Measurements from ENCODE around the gene EXOSC5.
"Not testable (repeated sequence)": the region's sequence is repeated elsewhere in the genome, so short reads cannot be mapped to it uniquely, and the experiment has no call there.

The EXOSC5 gene

DNA sequence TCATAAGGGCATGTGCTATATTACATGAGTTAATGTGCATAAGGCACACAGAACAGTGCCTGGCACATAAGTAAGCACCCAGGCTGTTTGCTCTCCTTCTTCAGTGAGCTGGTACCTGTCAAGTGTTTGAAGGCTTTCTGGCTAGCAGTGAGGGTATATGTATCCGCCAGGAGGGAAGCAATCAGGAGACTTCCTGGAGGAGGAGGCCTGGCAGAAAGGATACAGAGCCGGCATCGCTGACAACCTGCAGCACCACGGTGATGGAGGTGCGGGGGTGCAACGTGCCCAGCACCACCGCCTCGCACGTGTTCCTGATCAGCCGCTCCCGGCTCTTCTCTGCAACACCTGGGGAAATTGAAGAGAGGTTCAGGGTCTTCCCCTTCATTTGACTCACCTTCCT is 5.5 kb downstream of the EXOSC5 start:
- H3K9me2 ChIP-seq (replicated peaks; ENCODE audit: low read depth, low read length) = no peaks in the 10 kb centered on the region
- H2AFZ ChIP-seq (ENCODE audit: low read length) = no peak overlapping the region
- H3K9ac ChIP-seq (ENCODE audit: low read depth, low read length, poor library complexity, severe bottlenecking) = no peak overlapping the region
- no peaks in the 10 kb centered on the region for H4K20me1 ChIP-seq (ENCODE audit: insufficient read depth, low read length, poor library complexity, severe bottlenecking)
- TF ChIP-seq, protein P1, sequence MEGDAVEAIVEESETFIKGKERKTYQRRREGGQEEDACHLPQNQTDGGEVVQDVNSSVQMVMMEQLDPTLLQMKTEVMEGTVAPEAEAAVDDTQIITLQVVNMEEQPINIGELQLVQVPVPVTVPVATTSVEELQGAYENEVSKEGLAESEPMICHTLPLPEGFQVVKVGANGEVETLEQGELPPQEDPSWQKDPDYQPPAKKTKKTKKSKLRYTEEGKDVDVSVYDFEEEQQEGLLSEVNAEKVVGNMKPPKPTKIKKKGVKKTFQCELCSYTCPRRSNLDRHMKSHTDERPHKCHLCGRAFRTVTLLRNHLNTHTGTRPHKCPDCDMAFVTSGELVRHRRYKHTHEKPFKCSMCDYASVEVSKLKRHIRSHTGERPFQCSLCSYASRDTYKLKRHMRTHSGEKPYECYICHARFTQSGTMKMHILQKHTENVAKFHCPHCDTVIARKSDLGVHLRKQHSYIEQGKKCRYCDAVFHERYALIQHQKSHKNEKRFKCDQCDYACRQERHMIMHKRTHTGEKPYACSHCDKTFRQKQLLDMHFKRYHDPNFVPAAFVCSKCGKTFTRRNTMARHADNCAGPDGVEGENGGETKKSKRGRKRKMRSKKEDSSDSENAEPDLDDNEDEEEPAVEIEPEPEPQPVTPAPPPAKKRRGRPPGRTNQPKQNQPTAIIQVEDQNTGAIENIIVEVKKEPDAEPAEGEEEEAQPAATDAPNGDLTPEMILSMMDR (conservative IDR thresholded peaks at IDR 0.05; ENCODE audit: low read length) = no peak
- TF ChIP-seq EZH2phosphoT487 (IDR thresholded peaks at IDR 0.05; ENCODE audit: borderline replicate concordance) = no peak
- no peaks in the 10 kb centered on the region for H3F3A ChIP-seq (ENCODE audit: low read depth)
- peaks cover 22% of the 10 kb centered on the region; the same call in 1 of the 2 replicates for H3K36me3 ChIP-seq (ENCODE audit: insufficient read depth, low read length)
- H3K9me3 ChIP-seq (ENCODE audit: insufficient read depth, low read depth, low read length) = no peaks in the 10 kb centered on the region
- H3K4me1 ChIP-seq (ENCODE audit: insufficient read depth, low read length, poor library complexity, severe bottlenecking) = peaks cover 8% of the 10 kb centered on the region
- H3K4me2 ChIP-seq (ENCODE audit: low read depth, low read length, poor library complexity, severe bottlenecking) = no peak overlapping the region
- no peaks in the 10 kb centered on the region for H3K27me3 ChIP-seq (ENCODE audit: insufficient read depth, low read length, poor library complexity, severe bottlenecking)
- H3K4me3 ChIP-seq (ENCODE audit: low read length, poor library complexity, severe bottlenecking) = no peak overlapping the region
- peaks cover 20% of the 10 kb centered on the region for H3K79me2 ChIP-seq (ENCODE audit: insufficient read depth, low read length)

- TF ChIP-seq EZH2phosphoT487 (IDR thresholded peaks at IDR 0.05; ENCODE audit: borderline replicate concordance) = no peak
- TF ChIP-seq, protein P1 (conservative IDR thresholded peaks at IDR 0.05; ENCODE audit: low read length) = no peak
- H3F3A ChIP-seq (ENCODE audit: low read depth) = no peaks in the 10 kb centered on the region
- H3K9me2 ChIP-seq (replicated peaks; ENCODE audit: low read depth, low read length) = no peaks in the 10 kb centered on the region
- H3K9me3 ChIP-seq (ENCODE audit: insufficient read depth, low read depth, low read length) = no peaks in the 10 kb centered on the region
- H3K9ac ChIP-seq (ENCODE audit: low read depth, low read length, poor library complexity, severe bottlenecking) = no peak overlapping the region
- no peaks in the 10 kb centered on the region for H4K20me1 ChIP-seq (ENCODE audit: insufficient read depth, low read length, poor library complexity, severe bottlenecking)
- no peak overlapping the region for H2AFZ ChIP-seq (ENCODE audit: low read length)
- H3K4me3 ChIP-seq (ENCODE audit: low read length, poor library complexity, severe bottlenecking) = no peak overlapping the region
- no peaks in the 10 kb centered on the region for H3K79me2 ChIP-seq (ENCODE audit: insufficient read depth, low read length)
- no peak overlapping the region for H3K4me2 ChIP-seq (ENCODE audit: low read depth, low read length, poor library complexity, severe bottlenecking)
- H3K36me3 ChIP-seq (ENCODE audit: insufficient read depth, low read length) = peaks cover 19% of the 10 kb centered on the region; the same call in 1 of the 2 replicates
- no peaks in the 10 kb centered on the region for H3K27me3 ChIP-seq (ENCODE audit: insufficient read depth, low read length, poor library complexity, severe bottlenecking)
- H3K4me1 ChIP-seq (ENCODE audit: insufficient read depth, low read length, poor library complexity, severe bottlenecking) = no peaks in the 10 kb centered on the region
These were observed 10.7 kb downstream of the EXOSC5 start for GRCh38 chr19:41386442-41386841.

DNA sequence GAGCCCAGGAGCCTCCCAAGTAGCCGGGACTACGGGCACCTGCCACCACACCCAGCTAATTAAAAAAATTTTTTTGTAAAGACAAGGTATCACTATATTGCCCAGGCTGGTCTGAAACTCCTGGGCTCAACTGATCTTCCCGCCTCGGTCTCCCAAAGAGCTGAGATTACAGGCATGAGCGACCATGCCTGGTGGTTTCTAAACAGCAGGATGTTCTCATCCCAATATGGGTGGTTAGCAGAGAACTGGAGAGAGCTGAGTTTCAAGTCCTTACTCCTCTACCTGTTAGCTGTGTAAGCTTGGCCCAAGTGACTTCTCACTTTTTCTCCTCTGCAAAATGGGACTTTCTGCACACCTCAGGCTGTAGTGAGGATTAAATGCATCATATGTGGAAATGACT is 12.8 kb downstream of the EXOSC5 start:
- Histone ChIP-seq H3K4me1 (ENCODE audit: insufficient read depth, low read length, poor library complexity, severe bottlenecking) (no peaks in the 10 kb centered on the region), H3K79me2 (ENCODE audit: insufficient read depth, low read length) (no peaks in the 10 kb centered on the region), H3K4me3 (ENCODE audit: low read length, poor library complexity, severe bottlenecking) (no peak overlapping the region), H4K20me1 (ENCODE audit: insufficient read depth, low read length, poor library complexity, severe bottlenecking) (no peaks in the 10 kb centered on the region), H3K9me2 (replicated peaks; ENCODE audit: low read depth, low read length) (no peaks in the 10 kb centered on the region), H3F3A (ENCODE audit: low read depth) (no peaks in the 10 kb centered on the region), H2AFZ (ENCODE audit: low read length) (no peak overlapping the region), H3K9me3 (ENCODE audit: insufficient read depth, low read depth, low read length) (no peaks in the 10 kb centered on the region), H3K36me3 (ENCODE audit: insufficient read depth, low read length) (no peaks in the 10 kb centered on the region), H3K27me3 (ENCODE audit: insufficient read depth, low read length, poor library complexity, severe bottlenecking) (no peaks in the 10 kb centered on the region), H3K4me2 (ENCODE audit: low read depth, low read length, poor library complexity, severe bottlenecking) (no peak overlapping the region), H3K9ac (ENCODE audit: low read depth, low read length, poor library complexity, severe bottlenecking) (no peak overlapping the region)
- TF ChIP-seq, protein P1 (conservative IDR thresholded peaks at IDR 0.05; ENCODE audit: low read length) = no peak
- TF ChIP-seq EZH2phosphoT487 (IDR thresholded peaks at IDR 0.05; ENCODE audit: borderline replicate concordance) = no peak

DNA sequence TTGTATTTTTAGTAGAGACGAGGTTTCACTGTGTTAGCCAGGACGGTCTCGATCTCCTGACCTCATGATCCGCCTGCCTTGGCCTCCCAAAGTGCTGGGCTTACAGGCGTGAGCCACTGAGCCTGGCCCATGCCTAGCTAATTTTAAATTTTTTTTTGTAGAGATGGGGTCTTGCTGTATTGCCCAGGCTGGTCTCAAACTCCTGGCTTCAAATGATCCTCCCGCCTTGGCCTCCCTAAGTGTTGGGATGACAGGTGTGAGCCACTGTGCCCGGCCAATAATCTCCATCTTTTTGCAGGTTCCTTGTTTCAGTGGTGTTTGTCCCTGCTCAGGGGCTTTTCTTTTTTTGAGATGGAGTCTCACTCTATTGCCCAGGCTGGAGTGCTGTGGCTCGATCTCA is 15.6 kb downstream of the EXOSC5 start:
- H3K79me2 ChIP-seq (ENCODE audit: insufficient read depth, low read length); H3K9me3 ChIP-seq (ENCODE audit: insufficient read depth, low read depth, low read length); H2AFZ ChIP-seq (ENCODE audit: low read length); H3F3A ChIP-seq (ENCODE audit: low read depth); H3K4me2 ChIP-seq (ENCODE audit: low read depth, low read length, poor library complexity, severe bottlenecking); H3K9me2 ChIP-seq (replicated peaks; ENCODE audit: low read depth, low read length); H3K36me3 ChIP-seq (ENCODE audit: insufficient read depth, low read length); H3K4me3 ChIP-seq (ENCODE audit: low read length, poor library complexity, severe bottlenecking); H4K20me1 ChIP-seq (ENCODE audit: insufficient read depth, low read length, poor library complexity, severe bottlenecking); H3K4me1 ChIP-seq (ENCODE audit: insufficient read depth, low read length, poor library complexity, severe bottlenecking); H3K27me3 ChIP-seq (ENCODE audit: insufficient read depth, low read length, poor library complexity, severe bottlenecking); H3K9ac ChIP-seq (ENCODE audit: low read depth, low read length, poor library complexity, severe bottlenecking): not testable (repeated sequence)
